HEK293 (cell line): ENCODE measurements around the gene CD180.

ENCODE experiments used
- CTCF ChIA-PET: fragments of 350-600 bp; formaldehyde crosslinking; extraction: SDS; loops from one replicate; lab custom pipeline; 2021; ENCODE audit warnings: antibody characterized with exemption; lab: Yijun Ruan, JAX
- POLR2A ChIA-PET: fragments of 300-600 bp; formaldehyde crosslinking; extraction: SDS; loops from one replicate; lab custom pipeline; 2020; ENCODE audit warnings: antibody characterized with exemption, inconsistent platforms; lab: Yijun Ruan, JAX
- H3K27ac ChIP-seq: fragments of 200-500 bp; sonication (Bioruptor generic); 2 replicates; pipeline ENCODE4 v1.5.1; 2014; ENCODE audit warnings: low read depth, low read length, control low read depth, inconsistent platforms; ENCODE audit errors: extremely low read depth
- H3K36me3 ChIP-seq, 2 experiments: fragments of 200-500 bp in 1 of 2; sonication (Bioruptor generic) in 1 of 2; 1 replicate in 1 of 2; 2 replicates in 1 of 2; pipeline ENCODE4 v1.5.1; 2014 to 2017; ENCODE audit warnings: inconsistent platforms in 2 of 2, low read length in 2 of 2; ENCODE audit not compliant: control insufficient read depth in 2 of 2, insufficient read depth in 1 of 2
- H3K4me1 ChIP-seq: fragments of 200-500 bp; sonication (Bioruptor generic); 2 replicates; pipeline ENCODE4 v1.5.1; 2014; ENCODE audit warnings: mild to moderate bottlenecking, low read length, inconsistent platforms; ENCODE audit not compliant: control insufficient read depth, insufficient read depth
- H3K4me3 ChIP-seq: 2 replicates; pipeline ENCODE4 v1.5.1; 2011; ENCODE audit warnings: low read depth, mild to moderate bottlenecking, control low read depth, low read length, moderate library complexity
- H3K9me3 ChIP-seq: fragments of 200-500 bp; sonication (Bioruptor generic); 2 replicates; pipeline ENCODE4 v1.5.1; 2014; ENCODE audit warnings: low read depth, low read length, inconsistent platforms; ENCODE audit not compliant: control insufficient read depth, insufficient read depth
- ATF2 ChIP-seq: fragments of 450-650 bp; formaldehyde crosslinking; IDR thresholded peaks from 2 replicates; pipeline ENCODE4 v1.5.1; 2016; ENCODE audit warnings: missing biosample characterization, missing genetic modification characterization, low read depth
- FEZF1 ChIP-seq: fragments of 450-650 bp; formaldehyde crosslinking; IDR thresholded peaks from 2 replicates; pipeline ENCODE4 v1.5.1; 2016; ENCODE audit warnings: missing biosample characterization, missing genetic modification characterization
- HIC1 ChIP-seq: fragments of 450-650 bp; formaldehyde crosslinking; IDR thresholded peaks from 2 replicates; pipeline ENCODE4 v1.5.1; 2016; ENCODE audit warnings: missing biosample characterization, missing genetic modification characterization
- RBAK ChIP-seq: fragments of 450-650 bp; formaldehyde crosslinking; IDR thresholded peaks from 2 replicates; pipeline ENCODE4 v1.5.1; 2016; ENCODE audit warnings: missing biosample characterization, missing genetic modification characterization
- SCRT2 ChIP-seq: fragments of 450-650 bp; formaldehyde crosslinking; IDR thresholded peaks from 2 replicates; pipeline ENCODE4 v1.5.1; 2016; ENCODE audit warnings: missing biosample characterization, missing genetic modification characterization
- TCF7L2 ChIP-seq: IDR thresholded peaks from 2 replicates; pipeline ENCODE4 v1.6.1; 2011; ENCODE audit warnings: low read depth, mild to moderate bottlenecking, inconsistent platforms, low read length, moderate library complexity, borderline replicate concordance
- YY1 ChIP-seq: fragments of 450-650 bp; formaldehyde crosslinking; IDR thresholded peaks from 2 replicates; pipeline ENCODE4 v1.5.1; 2018; ENCODE audit warnings: missing biosample characterization, missing genetic modification characterization
- YY2 ChIP-seq: fragments of 450-650 bp; formaldehyde crosslinking; IDR thresholded peaks from 2 replicates; pipeline ENCODE4 v1.5.1; 2016; ENCODE audit warnings: missing biosample characterization, missing genetic modification characterization
- ZBTB10 ChIP-seq: fragments of 450-650 bp; formaldehyde crosslinking; IDR thresholded peaks from 2 replicates; pipeline ENCODE4 v1.5.1; 2016; ENCODE audit warnings: missing biosample characterization, missing genetic modification characterization
- ZBTB11 ChIP-seq: fragments of 450-650 bp; formaldehyde crosslinking; conservative IDR thresholded peaks from 2 replicates; pipeline ENCODE4 v1.5.1; 2016; ENCODE audit warnings: low read depth, missing biosample characterization, missing genetic modification characterization
- ZBTB26 ChIP-seq: fragments of 450-650 bp; formaldehyde crosslinking; optimal IDR thresholded peaks from 2 replicates; pipeline ENCODE3; 2016; ENCODE audit warnings: missing biosample characterization, mild to moderate bottlenecking, missing genetic modification characterization
- ZNF133 ChIP-seq: fragments of 450-650 bp; formaldehyde crosslinking; IDR thresholded peaks from 2 replicates; pipeline ENCODE4 v1.5.1; 2016; ENCODE audit warnings: missing biosample characterization, missing genetic modification characterization
- ZNF138 ChIP-seq: fragments of 450-650 bp; formaldehyde crosslinking; IDR thresholded peaks from 2 replicates; pipeline ENCODE4 v1.5.1; 2016; ENCODE audit warnings: missing biosample characterization, missing genetic modification characterization, borderline replicate concordance
- ZNF140 ChIP-seq: fragments of 450-650 bp; formaldehyde crosslinking; IDR thresholded peaks from 2 replicates; pipeline ENCODE4 v1.5.1; 2016; ENCODE audit warnings: missing biosample characterization, missing genetic modification characterization
- ZNF23 ChIP-seq: fragments of 450-650 bp; formaldehyde crosslinking; IDR thresholded peaks from 2 replicates; pipeline ENCODE4 v1.5.1; 2016; ENCODE audit warnings: missing biosample characterization, missing genetic modification characterization, borderline replicate concordance
- ZNF302 ChIP-seq: fragments of 450-650 bp; formaldehyde crosslinking; IDR thresholded peaks from 2 replicates; pipeline ENCODE4 v1.5.1; 2016; ENCODE audit warnings: missing biosample characterization, missing genetic modification characterization, low read depth
- ZNF366 ChIP-seq: fragments of 450-650 bp; formaldehyde crosslinking; conservative IDR thresholded peaks from 2 replicates; pipeline ENCODE4 v1.5.1; 2016; ENCODE audit warnings: missing biosample characterization, missing genetic modification characterization
- ZNF426 ChIP-seq: fragments of 450-650 bp; formaldehyde crosslinking; IDR thresholded peaks from 2 replicates; pipeline ENCODE4 v1.5.1; 2017; ENCODE audit warnings: missing biosample characterization, missing genetic modification characterization, mild to moderate bottlenecking, inconsistent platforms, moderate library complexity
- ZNF514 ChIP-seq: fragments of 450-650 bp; formaldehyde crosslinking; IDR thresholded peaks from 2 replicates; pipeline ENCODE4 v1.5.1; 2016; ENCODE audit warnings: missing biosample characterization, missing genetic modification characterization
- ZNF529 ChIP-seq: fragments of 450-650 bp; formaldehyde crosslinking; IDR thresholded peaks from 2 replicates; pipeline ENCODE4 v1.5.1; 2017; ENCODE audit warnings: missing genetic modification characterization, missing biosample characterization; ENCODE audit not compliant: insufficient replicate concordance
- ZNF571 ChIP-seq: fragments of 450-650 bp; formaldehyde crosslinking; IDR thresholded peaks from 2 replicates; pipeline ENCODE4 v1.5.0; 2017; ENCODE audit warnings: missing biosample characterization, missing genetic modification characterization
- ZNF645 ChIP-seq: fragments of 450-650 bp; formaldehyde crosslinking; IDR thresholded peaks from 2 replicates; pipeline ENCODE4; 2016; ENCODE audit warnings: missing biosample characterization, missing genetic modification characterization
- ZNF776 ChIP-seq: fragments of 450-650 bp; formaldehyde crosslinking; IDR thresholded peaks from 2 replicates; pipeline ENCODE4 v1.5.0; 2017; ENCODE audit warnings: missing biosample characterization, missing genetic modification characterization, borderline replicate concordance
- ZNF792 ChIP-seq: fragments of 450-650 bp; formaldehyde crosslinking; IDR thresholded peaks from 2 replicates; pipeline ENCODE4 v1.5.1; 2016; ENCODE audit warnings: missing biosample characterization, missing genetic modification characterization
- ZSCAN23 ChIP-seq: fragments of 450-650 bp; formaldehyde crosslinking; IDR thresholded peaks from 2 replicates; pipeline ENCODE4 v1.5.1; 2016; ENCODE audit warnings: missing biosample characterization, missing genetic modification characterization

The CD180 gene

GRCh38 chr5:67241326-67241725 is 44.7 kb upstream of the CD180 start:
- Histone ChIP-seq H3K9me3 (no peaks in the 10 kb centered on the region), H3K27ac (no peak overlapping the region), H3K4me1 (peaks cover 4% of the 10 kb centered on the region; the same call in 1 of the 2 replicates), H3K36me3 (no peaks in the 10 kb centered on the region), H3K4me3 (no peak overlapping the region)
- ChIA-PET CTCF (no interaction called here), POLR2A (no interaction called here)
- TF ChIP-seq ZNF514 (tag by site-specific recombination), result no peak
- TF ChIP-seq ZNF140 (tag by site-specific recombination), result no peak
- no peak for TF ChIP-seq YY1
- TF ChIP-seq ZNF792, result no peak
- TF ChIP-seq ZNF571, result no peak
- TF ChIP-seq RBAK, result no peak
- no peak for TF ChIP-seq ZNF138 (tag by site-specific recombination)
- no peak for TF ChIP-seq TCF7L2
- TF ChIP-seq ZNF529 (tag by site-specific recombination), result no peak
- TF ChIP-seq FEZF1 (tag by site-specific recombination), result no peak
- no peak for TF ChIP-seq HIC1 (tag by site-specific recombination)
- no peak for TF ChIP-seq SCRT2 (tag by site-specific recombination)
- TF ChIP-seq ATF2, result no peak
- no peak for TF ChIP-seq ZNF366 (tag by site-specific recombination)
- TF ChIP-seq ZSCAN23 (tag by site-specific recombination), result no peak
- no peak for TF ChIP-seq ZNF133 (tag by site-specific recombination)

- POLR2A ChIA-PET, result no interaction called here
- Histone ChIP-seq H3K4me1 (peaks cover 4% of the 10 kb centered on the region; the same call in 1 of the 2 replicates), H3K4me3 (no peak overlapping the region), H3K27ac (no peak overlapping the region), H3K36me3 (no peaks in the 10 kb centered on the region), H3K9me3 (no peaks in the 10 kb centered on the region)
- CTCF ChIA-PET, result no interaction called here
- TF ChIP-seq ZBTB11 (tag by site-specific recombination), result no peak
- no peak for TF ChIP-seq YY2 (tag by site-specific recombination)
- no peak for TF ChIP-seq ZNF426 (tag by site-specific recombination)
- no peak for TF ChIP-seq ZNF776 (tag by site-specific recombination)
- no peak for TF ChIP-seq ZBTB26 (tag by site-specific recombination)
- TF ChIP-seq ZBTB10, result no peak
- no peak for TF ChIP-seq ZNF645 (tag by site-specific recombination)
- TF ChIP-seq ZNF23 (tag by site-specific recombination), result no peak
- TF ChIP-seq ZNF302 (tag by site-specific recombination), result no peak
Measured at GRCh38 chr5:67240846-67241245, 44.2 kb upstream of the CD180 start.
